ENCODE data around the gene SGCD.

The SGCD gene

GRCh38 chr5:156473269-156473908 lies 146.4 kb downstream of the SGCD start:
- WGBS, 2 donors (ENCODE audit: extremely low coverage in 2 of 2, insufficient read length in 2 of 2, insufficient replicate concordance in 1 of 2) = no CpG with 5 or more reads among the region's 7 CpGs
- Histone ChIP-seq H2BK5ac (ENCODE audit: low read length) (no peak overlapping the region), H3K4me1 (ENCODE audit: control insufficient read depth in 2 of 2, insufficient read depth in 1 of 2, low read depth in 1 of 2, low read length in 2 of 2) (peaks cover 0 to 8% of the 10 kb centered on the region in 2 donors), H3K9ac (ENCODE audit: low read depth, low read length, poor library complexity) (no peak overlapping the region), H2BK12ac (ENCODE audit: low read length) (no peak overlapping the region), H3K36me3 (replicated peaks in 1 of 2; ENCODE audit: control insufficient read depth in 2 of 2, insufficient read depth in 2 of 2, low read length in 2 of 2) (no peaks in the 10 kb centered on the region), H3K4ac (ENCODE audit: low read length) (no peak overlapping the region), H4K8ac (ENCODE audit: low read depth, low read length) (no peak overlapping the region), H3K14ac (ENCODE audit: low read length) (no peak overlapping the region), H3K18ac (ENCODE audit: low read length) (no peak overlapping the region), H2AK5ac (ENCODE audit: low read depth, low read length) (no peak overlapping the region), H3K4me3 (ENCODE audit: low read length in 2 of 2) (no peak overlapping the region), H3K9me3 (replicated peaks in 1 of 2; ENCODE audit: control insufficient read depth in 2 of 2, insufficient read depth in 1 of 2, low read depth in 1 of 2, low read length in 2 of 2) (no peaks in the 10 kb centered on the region), H2AFZ (ENCODE audit: low read length) (no peak overlapping the region), H3K27me3 (ENCODE audit: control insufficient read depth in 3 of 3, insufficient read depth in 3 of 3, low read depth in 1 of 3, low read length in 3 of 3) (no peaks in the 10 kb centered on the region), H3K79me1 (ENCODE audit: low read depth, low read length) (no peaks in the 10 kb centered on the region), H2BK120ac (ENCODE audit: low read depth, low read length) (no peak overlapping the region), H3K4me2 (ENCODE audit: insufficient read depth, low read length, poor library complexity, severe bottlenecking) (no peak overlapping the region), H2BK15ac (ENCODE audit: low read length) (no peak overlapping the region), H3K23ac (ENCODE audit: low read depth, low read length, poor library complexity) (no peak overlapping the region), H4K91ac (ENCODE audit: low read depth, low read length, poor library complexity) (no peak overlapping the region), H3K27ac (replicated peaks; ENCODE audit: low read length) (no peak overlapping the region)
- DNase-seq (ENCODE audit: low spot score) = no peak

- no peak overlapping the region for H3K9ac ChIP-seq (ENCODE audit: low read depth, low read length, poor library complexity)
Measured at GRCh38 chr5:156474251-156474650, 147.3 kb downstream of the SGCD start.

GRCh38 chr5:156475182-156476157 lies 148.5 kb downstream of the SGCD start:
- peaks cover 0 to 8% of the 10 kb centered on the region in 2 donors for H3K4me1 ChIP-seq (ENCODE audit: control insufficient read depth in 2 of 2, insufficient read depth in 1 of 2, low read depth in 1 of 2, low read length in 2 of 2)
- H4K8ac ChIP-seq (ENCODE audit: low read depth, low read length) = no peak overlapping the region
- H2BK5ac ChIP-seq (ENCODE audit: low read length) = no peak overlapping the region
- no peak overlapping the region for H3K14ac ChIP-seq (ENCODE audit: low read length)
- no peak overlapping the region for H3K23ac ChIP-seq (ENCODE audit: low read depth, low read length, poor library complexity)
- no CpG with 5 or more reads among the region's 4 CpGs for WGBS, 2 donors (ENCODE audit: extremely low coverage in 2 of 2, insufficient read length in 2 of 2, insufficient replicate concordance in 1 of 2)
- H3K9ac ChIP-seq (ENCODE audit: low read depth, low read length, poor library complexity) = no peak overlapping the region
- H3K4ac ChIP-seq (ENCODE audit: low read length) = no peak overlapping the region
- H3K79me1 ChIP-seq (ENCODE audit: low read depth, low read length) = no peaks in the 10 kb centered on the region
- H3K18ac ChIP-seq (ENCODE audit: low read length) = no peak overlapping the region
- H3K4me3 ChIP-seq (ENCODE audit: low read length in 2 of 2) = no peak overlapping the region
- H2BK120ac ChIP-seq (ENCODE audit: low read depth, low read length) = no peak overlapping the region
- H4K91ac ChIP-seq (ENCODE audit: low read depth, low read length, poor library complexity) = no peak overlapping the region
- H2AFZ ChIP-seq (ENCODE audit: low read length) = no peak overlapping the region
- H3K36me3 ChIP-seq (replicated peaks in 1 of 2; ENCODE audit: control insufficient read depth in 2 of 2, insufficient read depth in 2 of 2, low read length in 2 of 2) = no peaks in the 10 kb centered on the region
- H3K27ac ChIP-seq (replicated peaks; ENCODE audit: low read length) = no peak overlapping the region
- H3K9me3 ChIP-seq (replicated peaks in 1 of 2; ENCODE audit: control insufficient read depth in 2 of 2, insufficient read depth in 1 of 2, low read depth in 1 of 2, low read length in 2 of 2) = no peaks in the 10 kb centered on the region
- no peaks in the 10 kb centered on the region for H3K27me3 ChIP-seq (ENCODE audit: control insufficient read depth in 3 of 3, insufficient read depth in 3 of 3, low read depth in 1 of 3, low read length in 3 of 3)
- DNase-seq (ENCODE audit: low spot score) = peak; percentile 27
- no peak overlapping the region for H3K4me2 ChIP-seq (ENCODE audit: insufficient read depth, low read length, poor library complexity, severe bottlenecking)
- no peak overlapping the region for H2BK12ac ChIP-seq (ENCODE audit: low read length)
- H2AK5ac ChIP-seq (ENCODE audit: low read depth, low read length) = no peak overlapping the region
- H2BK15ac ChIP-seq (ENCODE audit: low read length) = no peak overlapping the region

More at GRCh38 chr5:156474251-156474650, 147.3 kb downstream of the SGCD start:
- no peaks in the 10 kb centered on the region for H3K9me3 ChIP-seq (replicated peaks in 1 of 2; ENCODE audit: control insufficient read depth in 2 of 2, insufficient read depth in 1 of 2, low read depth in 1 of 2, low read length in 2 of 2)
- H3K27me3 ChIP-seq (ENCODE audit: control insufficient read depth in 3 of 3, insufficient read depth in 3 of 3, low read depth in 1 of 3, low read length in 3 of 3) = no peaks in the 10 kb centered on the region
- H2BK120ac ChIP-seq (ENCODE audit: low read depth, low read length) = no peak overlapping the region
- DNase-seq (ENCODE audit: low spot score) = no peak
- no peaks in the 10 kb centered on the region for H3K36me3 ChIP-seq (replicated peaks in 1 of 2; ENCODE audit: control insufficient read depth in 2 of 2, insufficient read depth in 2 of 2, low read length in 2 of 2)
- no peak overlapping the region for H2BK12ac ChIP-seq (ENCODE audit: low read length)
- no peak overlapping the region for H3K27ac ChIP-seq (replicated peaks; ENCODE audit: low read length)
- H4K91ac ChIP-seq (ENCODE audit: low read depth, low read length, poor library complexity) = no peak overlapping the region
- H3K4me2 ChIP-seq (ENCODE audit: insufficient read depth, low read length, poor library complexity, severe bottlenecking) = no peak overlapping the region
- no CpG with 5 or more reads among the region's 5 CpGs for WGBS, 2 donors (ENCODE audit: extremely low coverage in 2 of 2, insufficient read length in 2 of 2, insufficient replicate concordance in 1 of 2)
- H2BK15ac ChIP-seq (ENCODE audit: low read length) = peak overlapping the region; percentile 43
- no peak overlapping the region for H2AFZ ChIP-seq (ENCODE audit: low read length)
- no peaks in the 10 kb centered on the region for H3K79me1 ChIP-seq (ENCODE audit: low read depth, low read length)
- H3K23ac ChIP-seq (ENCODE audit: low read depth, low read length, poor library complexity) = no peak overlapping the region
- no peak overlapping the region for H3K18ac ChIP-seq (ENCODE audit: low read length)
- H4K8ac ChIP-seq (ENCODE audit: low read depth, low read length) = no peak overlapping the region
- peaks cover 0 to 8% of the 10 kb centered on the region in 2 donors for H3K4me1 ChIP-seq (ENCODE audit: control insufficient read depth in 2 of 2, insufficient read depth in 1 of 2, low read depth in 1 of 2, low read length in 2 of 2)
- no peak overlapping the region for H3K4me3 ChIP-seq (ENCODE audit: low read length in 2 of 2)
- H2AK5ac ChIP-seq (ENCODE audit: low read depth, low read length) = no peak overlapping the region
- H2BK5ac ChIP-seq (ENCODE audit: low read length) = no peak overlapping the region
- H3K14ac ChIP-seq (ENCODE audit: low read length) = no peak overlapping the region
- no peak overlapping the region for H3K4ac ChIP-seq (ENCODE audit: low read length)

GRCh38 chr5:156476158-156476551 lies 149.2 kb downstream of the SGCD start:
- H3K4me2 ChIP-seq (ENCODE audit: insufficient read depth, low read length, poor library complexity, severe bottlenecking) = no peak overlapping the region
- H2BK12ac ChIP-seq (ENCODE audit: low read length) = no peak overlapping the region
- no peak overlapping the region for H3K4me3 ChIP-seq (ENCODE audit: low read length in 2 of 2)
- no peak overlapping the region for H3K4ac ChIP-seq (ENCODE audit: low read length)
- H3K14ac ChIP-seq (ENCODE audit: low read length) = no peak overlapping the region
- no peaks in the 10 kb centered on the region for H3K79me1 ChIP-seq (ENCODE audit: low read depth, low read length)
- H2BK5ac ChIP-seq (ENCODE audit: low read length) = no peak overlapping the region
- H2BK120ac ChIP-seq (ENCODE audit: low read depth, low read length) = no peak overlapping the region
- H2AK5ac ChIP-seq (ENCODE audit: low read depth, low read length) = no peak overlapping the region
- no peak overlapping the region for H4K8ac ChIP-seq (ENCODE audit: low read depth, low read length)
- no peak overlapping the region for H3K23ac ChIP-seq (ENCODE audit: low read depth, low read length, poor library complexity)
- peaks cover 0 to 8% of the 10 kb centered on the region in 2 donors for H3K4me1 ChIP-seq (ENCODE audit: control insufficient read depth in 2 of 2, insufficient read depth in 1 of 2, low read depth in 1 of 2, low read length in 2 of 2)
- H2AFZ ChIP-seq (ENCODE audit: low read length) = no peak overlapping the region
- H2BK15ac ChIP-seq (ENCODE audit: low read length) = no peak overlapping the region
- no peak for DNase-seq (ENCODE audit: low spot score)
- no peaks in the 10 kb centered on the region for H3K9me3 ChIP-seq (replicated peaks in 1 of 2; ENCODE audit: control insufficient read depth in 2 of 2, insufficient read depth in 1 of 2, low read depth in 1 of 2, low read length in 2 of 2)
- no peak overlapping the region for H3K9ac ChIP-seq (ENCODE audit: low read depth, low read length, poor library complexity)
- no peaks in the 10 kb centered on the region for H3K36me3 ChIP-seq (replicated peaks in 1 of 2; ENCODE audit: control insufficient read depth in 2 of 2, insufficient read depth in 2 of 2, low read length in 2 of 2)
- no peaks in the 10 kb centered on the region for H3K27me3 ChIP-seq (ENCODE audit: control insufficient read depth in 3 of 3, insufficient read depth in 3 of 3, low read depth in 1 of 3, low read length in 3 of 3)
- no CpG with 5 or more reads among the region's 3 CpGs for WGBS, 2 donors (ENCODE audit: extremely low coverage in 2 of 2, insufficient read length in 2 of 2, insufficient replicate concordance in 1 of 2)
- H3K27ac ChIP-seq (replicated peaks; ENCODE audit: low read length) = no peak overlapping the region
- no peak overlapping the region for H4K91ac ChIP-seq (ENCODE audit: low read depth, low read length, poor library complexity)
- H3K18ac ChIP-seq (ENCODE audit: low read length) = no peak overlapping the region

All from neuronal stem cell (in vitro differentiated cells).